DOHH2 (cell line): ENCODE results near the gene ASCC2.

ENCODE experiments used
- H3F3A ChIP-seq: fragments of 200-600 bp; sonication (generic), shearing (Covaris generic); 2 replicates; pipeline ENCODE4 v1.6.0; 2016; ENCODE audit warnings: antibody characterized with exemption, mild to moderate bottlenecking; ENCODE audit not compliant: control insufficient read depth, insufficient read depth
- H3K27ac ChIP-seq: fragments of 200-600 bp; sonication (generic); 2 replicates; pipeline ENCODE4 v1.5.1; 2014; ENCODE audit warnings: low read depth, mild to moderate bottlenecking, low read length, moderate library complexity
- H3K27me3 ChIP-seq: fragments of 200-600 bp; sonication (generic); 2 replicates; pipeline ENCODE4 v1.6.1; 2014; ENCODE audit warnings: mild to moderate bottlenecking, low read length, mixed read lengths; ENCODE audit not compliant: control insufficient read depth
- H3K36me3 ChIP-seq: fragments of 200-600 bp; sonication (generic); 2 replicates; pipeline ENCODE4 v1.6.1; 2014; ENCODE audit warnings: mild to moderate bottlenecking, low read length, moderate library complexity, mixed read lengths; ENCODE audit not compliant: control insufficient read depth
- H3K4me1 ChIP-seq: fragments of 200-600 bp; sonication (generic); 2 replicates; pipeline ENCODE4 v1.6.1; 2014; ENCODE audit warnings: mild to moderate bottlenecking, low read length, mixed read lengths; ENCODE audit not compliant: control insufficient read depth
- H3K4me2 ChIP-seq: fragments of 200-600 bp; sonication (generic); 2 replicates; pipeline ENCODE4 v1.6.0; 2014; ENCODE audit warnings: mild to moderate bottlenecking, low read length, moderate library complexity
- H3K4me3 ChIP-seq: fragments of 200-600 bp; sonication (generic); 2 replicates; pipeline ENCODE4 v1.5.1; 2014; ENCODE audit warnings: mild to moderate bottlenecking, low read length, mixed read lengths
- H3K79me2 ChIP-seq: fragments of 200-600 bp; sonication (generic); 2 replicates; pipeline ENCODE4 v1.6.1; 2014; ENCODE audit warnings: mild to moderate bottlenecking, low read length, mixed read lengths; ENCODE audit not compliant: control insufficient read depth
- H3K9me2 ChIP-seq: fragments of 200-600 bp; sonication (generic); replicated peaks from 2 replicates; pipeline ENCODE4 v1.6.1; 2014; ENCODE audit warnings: mild to moderate bottlenecking, low read length, mixed read lengths; ENCODE audit not compliant: control insufficient read depth
- H3K9me3 ChIP-seq: fragments of 200-600 bp; sonication (generic); 2 replicates; pipeline ENCODE4 v1.6.1; 2014; ENCODE audit warnings: antibody characterized with exemption, low read length, mixed read lengths; ENCODE audit not compliant: control insufficient read depth, insufficient read depth
- H4K20me1 ChIP-seq: fragments of 200-600 bp; sonication (generic); 2 replicates; pipeline ENCODE4 v1.6.0; 2014; ENCODE audit warnings: low read depth, mild to moderate bottlenecking, antibody characterized with exemption, low read length, moderate library complexity; ENCODE audit not compliant: control insufficient read depth, insufficient read depth
- CTCF ChIP-seq: fragments of 200-600 bp; sonication (generic); IDR thresholded peaks from one replicate; pipeline ENCODE4 v1.5.1; 2014; ENCODE audit warnings: antibody characterized with exemption, mild to moderate bottlenecking, low read depth, low read length; ENCODE audit not compliant: poor library complexity, severe bottlenecking
- EZH2phosphoT487 ChIP-seq: fragments of 200-600 bp; sonication (generic); IDR thresholded peaks from 2 replicates; pipeline ENCODE4 v1.6.1; 2017; ENCODE audit warnings: borderline replicate concordance, mild to moderate bottlenecking, antibody characterized with exemption, low read length, moderate library complexity, mixed read lengths

Gene ASCC2

GRCh38 chr22:29767171-29768051, 70.7 kb downstream of the ASCC2 start, which contains the start of gene UQCR10:
Gene UQCR10 (plus strand): TSS chr22:29767369. CDS start chr22:29767399, 30 bp downstream.
- peak within 1 kb of the TSS; percentile 52 for H3K27ac ChIP-seq
- TF ChIP-seq CTCF (no peak), EZH2phosphoT487 (no peak)
- H3K4me1 ChIP-seq, result peaks cover 28% of the 10 kb centered on the region

GRCh38 chr22:29766632-29767170, 71.4 kb downstream of the ASCC2 start, which contains the start of gene ZMAT5:
Gene ZMAT5 (minus strand): TSS chr22:29767007. CDS start chr22:29748544, 18,463 bp downstream.
- no peaks in the 10 kb centered on the region for H3K9me2 ChIP-seq
- H4K20me1 ChIP-seq, result no peaks in the 10 kb centered on the region; the same call in 1 of the 2 replicates
- H3K4me1 ChIP-seq, result peaks cover 28% of the 10 kb centered on the region
- H3K27ac ChIP-seq, result peak within 1 kb of the TSS; percentile 52
- TF ChIP-seq EZH2phosphoT487 (no peak), CTCF (no peak)
- no peaks in the 10 kb centered on the region for H3K27me3 ChIP-seq
- peaks cover 35% of the 10 kb centered on the region for H3K36me3 ChIP-seq
- no peaks in the 10 kb centered on the region for H3F3A ChIP-seq
- peak within 1 kb of the TSS; percentile 66 for H3K4me2 ChIP-seq
- no peaks in the 10 kb centered on the region for H3K9me3 ChIP-seq
- H3K4me3 ChIP-seq, result peak within 1 kb of the TSS; percentile 98
- H3K79me2 ChIP-seq, result peaks cover 45% of the 10 kb centered on the region

More at GRCh38 chr22:29767171-29768051, 70.7 kb downstream of the ASCC2 start, which contains the start of gene UQCR10:
- H3K36me3 ChIP-seq, result peaks cover 35% of the 10 kb centered on the region
- H3K9me2 ChIP-seq, result no peaks in the 10 kb centered on the region
- no peaks in the 10 kb centered on the region for H3F3A ChIP-seq
- peak within 1 kb of the TSS; percentile 66 for H3K4me2 ChIP-seq
- peak within 1 kb of the TSS; percentile 98 for H3K4me3 ChIP-seq
- H3K9me3 ChIP-seq, result no peaks in the 10 kb centered on the region
- H4K20me1 ChIP-seq, result no peaks in the 10 kb centered on the region; the same call in 1 of the 2 replicates
- H3K79me2 ChIP-seq, result peaks cover 45% of the 10 kb centered on the region
- no peaks in the 10 kb centered on the region for H3K27me3 ChIP-seq

GRCh38 chr22:29765905-29766631, 72.0 kb downstream of the ASCC2 start:
- H3K27ac ChIP-seq, result peak overlapping the region; percentile 52
- H4K20me1 ChIP-seq, result no peaks in the 10 kb centered on the region; the same call in 1 of the 2 replicates
- H3K36me3 ChIP-seq, result peaks cover 35% of the 10 kb centered on the region
- H3K4me3 ChIP-seq, result peak overlapping the region; percentile 98
- H3K79me2 ChIP-seq, result peaks cover 45% of the 10 kb centered on the region
- H3K27me3 ChIP-seq, result no peaks in the 10 kb centered on the region
- no peaks in the 10 kb centered on the region for H3F3A ChIP-seq
- H3K4me2 ChIP-seq, result peak overlapping the region; percentile 66
- no peak for TF ChIP-seq CTCF
- no peak for TF ChIP-seq EZH2phosphoT487
- H3K9me3 ChIP-seq, result no peaks in the 10 kb centered on the region
- H3K4me1 ChIP-seq, result peaks cover 28% of the 10 kb centered on the region
- H3K9me2 ChIP-seq, result no peaks in the 10 kb centered on the region
